Neuronal stem cell (in vitro differentiated cells): Measurements from ENCODE around the gene TTPAL.

Experiments used
- DNase-seq: peaks from one replicate; pipeline ENCODE4 v3.0.0-alpha.2; 2013; ENCODE audit warnings: low spot score
- H2AFZ ChIP-seq: one replicate; pipeline ENCODE4 v1.6.1; 2013; ENCODE audit warnings: mild to moderate bottlenecking, low read length, inconsistent platforms
- H2AK5ac ChIP-seq: 2 replicates; pipeline ENCODE4 v1.6.1; 2013; ENCODE audit warnings: low read depth, mild to moderate bottlenecking, inconsistent platforms, low read length, moderate library complexity, mixed read lengths
- H2BK120ac ChIP-seq: 2 replicates; pipeline ENCODE4 v1.6.1; 2013; ENCODE audit warnings: low read depth, mild to moderate bottlenecking, inconsistent platforms, low read length, moderate library complexity, mixed read lengths
- H2BK12ac ChIP-seq: one replicate; pipeline ENCODE4 v1.6.1; 2013; ENCODE audit warnings: low read length, inconsistent platforms
- H2BK15ac ChIP-seq: 2 replicates; pipeline ENCODE4 v1.6.1; 2013; ENCODE audit warnings: mild to moderate bottlenecking, low read length, inconsistent platforms, mixed read lengths
- H2BK5ac ChIP-seq: one replicate; pipeline ENCODE4 v1.6.1; 2013; ENCODE audit warnings: inconsistent platforms, mild to moderate bottlenecking, low read length, moderate library complexity
- H3K14ac ChIP-seq: one replicate; pipeline ENCODE4 v1.6.1; 2013; ENCODE audit warnings: low read length, inconsistent platforms
- H3K18ac ChIP-seq: 2 replicates; pipeline ENCODE4 v1.6.1; 2013; ENCODE audit warnings: low read length, inconsistent platforms
- H3K23ac ChIP-seq: 2 replicates; pipeline ENCODE4 v1.6.1; 2013; ENCODE audit warnings: low read depth, mild to moderate bottlenecking, mixed read lengths, low read length, inconsistent platforms; ENCODE audit not compliant: poor library complexity
- H3K27ac ChIP-seq: replicated peaks from 3 replicates; pipeline ENCODE4 v1.5.1; 2013; ENCODE audit warnings: low read length, inconsistent platforms
- H3K27me3 ChIP-seq, 3 experiments: 2 replicates each; pipeline ENCODE4 v1.6.1; 2013; ENCODE audit warnings: low read length in 3 of 3, mild to moderate bottlenecking in 2 of 3, inconsistent platforms in 1 of 3, low read depth in 1 of 3, mixed read lengths in 1 of 3, moderate library complexity in 1 of 3; ENCODE audit not compliant: control insufficient read depth in 3 of 3, insufficient read depth in 3 of 3
- H3K36me3 ChIP-seq, 2 donors: replicated peaks in 1 of 2; 2 replicates each; pipeline ENCODE4 v1.6.1; 2013; ENCODE audit warnings: low read length in 2 of 2; ENCODE audit not compliant: control insufficient read depth in 2 of 2, insufficient read depth in 2 of 2
- H3K4ac ChIP-seq: 2 replicates; pipeline ENCODE4 v1.6.1; 2013; ENCODE audit warnings: inconsistent platforms, mild to moderate bottlenecking, low read length, moderate library complexity
- H3K4me1 ChIP-seq, 2 donors: 1 replicate in 1 of 2; 2 replicates in 1 of 2; pipeline ENCODE4 v1.6.1; 2013; ENCODE audit warnings: low read length in 2 of 2, low read depth in 1 of 2; ENCODE audit not compliant: control insufficient read depth in 2 of 2, insufficient read depth in 1 of 2
- H3K4me2 ChIP-seq: one replicate; pipeline ENCODE4 v1.6.1; 2013; ENCODE audit warnings: mild to moderate bottlenecking, low read length, inconsistent platforms; ENCODE audit not compliant: insufficient read depth, poor library complexity, severe bottlenecking
- H3K4me3 ChIP-seq, 2 donors: 2 replicates each; pipeline ENCODE4 v1.5.1; 2013; ENCODE audit warnings: low read length in 2 of 2, mild to moderate bottlenecking in 2 of 2, inconsistent platforms in 1 of 2, moderate library complexity in 1 of 2
- H3K79me1 ChIP-seq: one replicate; pipeline ENCODE4 v1.6.1; 2013; ENCODE audit warnings: low read depth, mild to moderate bottlenecking, inconsistent platforms, low read length, moderate library complexity
- H3K9ac ChIP-seq: one replicate; pipeline ENCODE4 v1.6.1; 2013; ENCODE audit warnings: mild to moderate bottlenecking, low read depth, low read length, inconsistent platforms; ENCODE audit not compliant: poor library complexity
- H3K9me3 ChIP-seq, 2 donors: replicated peaks in 1 of 2; 2 replicates each; pipeline versions ENCODE3 to v1.6.1; 2013; ENCODE audit warnings: low read length in 2 of 2, mild to moderate bottlenecking in 2 of 2, inconsistent platforms in 1 of 2, low read depth in 1 of 2, mixed read lengths in 1 of 2, moderate library complexity in 1 of 2; ENCODE audit not compliant: control insufficient read depth in 2 of 2, insufficient read depth in 1 of 2
- H4K8ac ChIP-seq: one replicate; pipeline ENCODE4 v1.6.1; 2013; ENCODE audit warnings: low read depth, mild to moderate bottlenecking, inconsistent platforms, low read length, moderate library complexity
- H4K91ac ChIP-seq: one replicate; pipeline ENCODE4 v1.6.1; 2013; ENCODE audit warnings: low read length, low read depth, mild to moderate bottlenecking, inconsistent platforms; ENCODE audit not compliant: poor library complexity
- WGBS, 2 donors: extraction: QIAGEN DNeasy Blood & Tissue Kit; methylation state at CpG; one replicate each; pipeline ENCODE4 v1.1.7; 2013; ENCODE audit warnings: missing lambda C conversion rate in 2 of 2, mixed read lengths in 1 of 2; ENCODE audit not compliant: insufficient read length in 2 of 2, insufficient replicate concordance in 1 of 2; ENCODE audit errors: extremely low coverage in 2 of 2; 5-methylcytosine and 5-hydroxymethylcytosine counted together

Gene TTPAL

GRCh38 chr20:44480097-44480496, 4.4 kb downstream of the TTPAL start:
- no CpG with 5 or more reads among the region's 18 CpGs for WGBS, 2 donors
- Histone ChIP-seq H2BK15ac (no peak overlapping the region), H3K36me3 (peaks cover 16 to 47% of the 10 kb centered on the region in 2 donors), H3K9me3 (no peaks in the 10 kb centered on the region), H4K8ac (no peak overlapping the region), H3K4me2 (no peak overlapping the region), H3K9ac (no peak overlapping the region), H4K91ac (no peak overlapping the region), H2BK5ac (no peak overlapping the region), H3K18ac (no peak overlapping the region), H3K23ac (no peak overlapping the region), H3K27me3 (no peaks in the 10 kb centered on the region), H2BK120ac (no peak overlapping the region), H3K79me1 (no peaks in the 10 kb centered on the region), H3K4me1 (peaks cover 4 to 10% of the 10 kb centered on the region in 2 donors), H3K27ac (no peak overlapping the region), H3K4me3 (no peak overlapping the region), H3K14ac (no peak overlapping the region), H3K4ac (no peak overlapping the region), H2AFZ (no peak overlapping the region), H2AK5ac (no peak overlapping the region), H2BK12ac (no peak overlapping the region)
- no peak for DNase-seq

GRCh38 chr20:44481719-44482416, 6.2 kb downstream of the TTPAL start:
- no peak overlapping the region for H2AFZ ChIP-seq
- H2BK5ac ChIP-seq: no peak overlapping the region
- H3K79me1 ChIP-seq: no peaks in the 10 kb centered on the region
- DNase-seq: no peak
- H3K14ac ChIP-seq: no peak overlapping the region
- no peak overlapping the region for H3K18ac ChIP-seq
- no peak overlapping the region for H3K4ac ChIP-seq
- no peak overlapping the region for H4K8ac ChIP-seq
- H2BK15ac ChIP-seq: no peak overlapping the region
- peaks cover 23 to 64% of the 10 kb centered on the region in 2 donors for H3K36me3 ChIP-seq
- H3K27me3 ChIP-seq: no peaks in the 10 kb centered on the region
- H3K27ac ChIP-seq: no peak overlapping the region
- no peak overlapping the region for H4K91ac ChIP-seq
- H2AK5ac ChIP-seq: no peak overlapping the region
- peaks cover 0 to under 1% of the 10 kb centered on the region in 2 donors for H3K4me1 ChIP-seq
- H3K23ac ChIP-seq: no peak overlapping the region
- no peak overlapping the region for H3K9ac ChIP-seq
- WGBS, 2 donors: no CpG with 5 or more reads among the region's 6 CpGs
- no peak overlapping the region for H2BK12ac ChIP-seq
- H2BK120ac ChIP-seq: no peak overlapping the region
- H3K4me3 ChIP-seq: no peak overlapping the region
- H3K9me3 ChIP-seq: no peaks in the 10 kb centered on the region
- no peak overlapping the region for H3K4me2 ChIP-seq

DNA sequence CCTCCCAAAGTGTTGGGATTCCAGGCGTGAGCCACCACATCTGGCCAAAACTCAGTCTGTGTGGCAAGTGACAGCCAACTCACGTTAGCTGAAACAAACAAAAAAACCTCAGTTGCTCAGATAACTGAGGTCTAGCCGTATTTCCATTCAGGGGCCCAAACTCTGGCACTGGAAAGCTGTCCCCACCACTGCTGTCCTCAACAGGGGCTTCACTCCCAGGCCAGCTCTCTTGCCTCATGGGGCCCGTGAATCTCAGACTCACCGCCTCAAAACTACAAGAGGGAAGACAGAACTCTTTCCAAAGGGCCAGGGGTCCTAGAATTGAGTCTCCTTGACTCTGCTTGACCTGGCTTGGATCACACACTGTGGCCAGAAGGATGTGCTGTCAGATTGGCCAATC, 7.4 kb downstream of the TTPAL start:
- Histone ChIP-seq H2BK12ac (no peak overlapping the region), H3K23ac (no peak overlapping the region), H3K9ac (no peak overlapping the region), H2AK5ac (no peak overlapping the region), H2BK5ac (no peak overlapping the region), H3K4me3 (no peak overlapping the region), H4K91ac (no peak overlapping the region), H2BK15ac (no peak overlapping the region), H3K14ac (no peak overlapping the region), H2AFZ (no peak overlapping the region), H3K4me2 (no peak overlapping the region), H3K4me1 (no peaks in the 10 kb centered on the region), H4K8ac (no peak overlapping the region), H2BK120ac (no peak overlapping the region), H3K79me1 (no peaks in the 10 kb centered on the region), H3K27me3 (no peaks in the 10 kb centered on the region), H3K36me3 (peaks cover 27 to 73% of the 10 kb centered on the region in 2 donors), H3K9me3 (no peaks in the 10 kb centered on the region), H3K18ac (no peak overlapping the region), H3K4ac (no peak overlapping the region), H3K27ac (no peak overlapping the region)
- no peak for DNase-seq
- no CpG with 5 or more reads among the region's 5 CpGs for WGBS, 2 donors

DNA sequence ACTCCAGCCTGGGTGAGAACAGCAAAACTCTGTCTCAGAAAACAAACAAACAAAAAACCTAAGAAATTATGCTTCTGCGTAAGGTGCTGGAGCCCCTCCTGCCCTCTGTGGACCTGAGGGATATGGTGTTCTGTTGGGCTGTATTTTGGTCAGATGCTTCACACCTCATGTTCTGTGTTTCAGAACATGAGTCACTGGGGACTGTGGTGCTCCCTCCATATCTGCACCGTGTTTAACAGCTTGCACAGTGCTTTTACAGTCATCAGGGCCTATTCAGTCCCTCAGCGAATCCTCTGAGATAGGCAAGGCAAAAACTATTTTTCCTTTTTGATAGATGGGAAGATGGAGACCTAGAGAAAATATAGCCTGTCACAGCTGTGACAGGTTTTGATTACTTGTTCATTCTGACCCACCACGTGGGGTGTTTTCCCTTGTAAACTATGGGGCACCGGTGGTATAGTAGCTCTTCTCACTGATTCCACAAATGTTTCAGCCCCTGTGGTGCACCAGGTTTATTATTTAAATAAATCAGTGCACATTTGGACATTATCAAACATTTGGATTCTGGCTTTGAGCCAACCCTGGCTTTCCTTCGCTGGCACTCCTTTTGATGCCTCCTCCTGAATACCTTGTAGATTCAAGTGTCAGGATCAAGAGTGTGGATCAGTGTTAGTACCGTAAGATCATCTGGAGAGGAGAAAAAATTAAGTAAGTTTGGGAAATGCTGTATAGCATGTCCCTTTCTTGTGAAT, 9.6 kb downstream of the TTPAL start:
- Histone ChIP-seq H3K4me1 (no peaks in the 10 kb centered on the region), H3K79me1 (no peaks in the 10 kb centered on the region), H4K8ac (no peak overlapping the region), H3K4me2 (no peak overlapping the region), H3K9ac (no peak overlapping the region), H3K36me3 (peaks cover 37 to 87% of the 10 kb centered on the region in 2 donors), H2BK120ac (no peak overlapping the region), H2BK5ac (no peak overlapping the region), H3K27ac (no peak overlapping the region), H2BK12ac (no peak overlapping the region), H3K23ac (no peak overlapping the region), H3K18ac (no peak overlapping the region), H2AFZ (no peak overlapping the region), H3K14ac (no peak overlapping the region), H3K4me3 (no peak overlapping the region), H4K91ac (no peak overlapping the region), H2BK15ac (no peak overlapping the region), H3K27me3 (no peaks in the 10 kb centered on the region), H2AK5ac (no peak overlapping the region), H3K9me3 (no peaks in the 10 kb centered on the region), H3K4ac (no peak overlapping the region)
- DNase-seq: no peak
- WGBS, 2 donors: no CpG with 5 or more reads among the region's 7 CpGs
